GM23248 (cell line): ENCODE measurements around the gene SESN1. TPM values are rescaled to one million over a fixed set of nuclear protein-coding genes. Genes with fewer than 3 reads are reported as not detected.

Experiments
- DNase-seq: peaks from one replicate; pipeline ENCODE4 v3.0.0-alpha.2; 2015
- H2AFZ ChIP-seq: fragments of 200-600 bp; sonication (generic); 2 replicates; pipeline ENCODE4 v1.6.1; 2016; ENCODE audit warnings: antibody characterized with exemption
- H3F3A ChIP-seq: fragments of 200-600 bp; sonication (generic); 2 replicates; pipeline ENCODE4 v1.6.1; 2016; ENCODE audit warnings: mild to moderate bottlenecking, antibody characterized with exemption, mixed run types; ENCODE audit not compliant: insufficient read depth
- H3K27ac ChIP-seq: fragments of 200-600 bp; sonication (generic); 2 replicates; pipeline ENCODE4 v1.5.1; 2016; ENCODE audit warnings: mild to moderate bottlenecking
- H3K27me3 ChIP-seq: fragments of 200-600 bp; sonication (generic); replicated peaks from 2 replicates; pipeline ENCODE4 v1.6.1; 2016; ENCODE audit warnings: mild to moderate bottlenecking; ENCODE audit not compliant: insufficient read depth
- H3K36me3 ChIP-seq: fragments of 200-600 bp; sonication (generic); 2 replicates; pipeline ENCODE4 v1.6.1; 2016; ENCODE audit warnings: low read depth, mild to moderate bottlenecking
- H3K4me1 ChIP-seq: fragments of 200-600 bp; sonication (generic); 2 replicates; pipeline ENCODE4 v1.6.1; 2016; ENCODE audit warnings: mild to moderate bottlenecking; ENCODE audit not compliant: insufficient read depth
- H3K4me2 ChIP-seq: fragments of 200-600 bp; sonication (generic); one replicate; pipeline ENCODE4 v1.6.1; 2016; ENCODE audit warnings: mild to moderate bottlenecking; ENCODE audit not compliant: unreplicated experiment
- H3K4me3 ChIP-seq: fragments of 200-600 bp; sonication (generic); 2 replicates; pipeline ENCODE4 v1.5.1; 2016; ENCODE audit warnings: mild to moderate bottlenecking
- H3K79me2 ChIP-seq: fragments of 200-600 bp; sonication (generic); 2 replicates; pipeline ENCODE4 v1.6.1; 2016; ENCODE audit warnings: mild to moderate bottlenecking; ENCODE audit not compliant: insufficient read depth
- H3K9ac ChIP-seq: fragments of 200-600 bp; sonication (generic); 2 replicates; pipeline ENCODE4 v1.6.1; 2016; ENCODE audit warnings: mild to moderate bottlenecking
- H3K9me2 ChIP-seq: fragments of 200-600 bp; sonication (generic); 2 replicates; pipeline ENCODE4 v1.6.1; 2016; ENCODE audit warnings: mixed run types, mild to moderate bottlenecking, moderate library complexity; ENCODE audit not compliant: insufficient read depth
- H3K9me3 ChIP-seq: fragments of 200-600 bp; sonication (generic); one replicate; pipeline ENCODE4 v1.6.1; 2017; ENCODE audit warnings: low read depth
- H4K20me1 ChIP-seq: fragments of 200-600 bp; sonication (generic); 2 replicates; pipeline ENCODE4 v1.6.0; 2016; ENCODE audit not compliant: insufficient read depth
- EZH2 ChIP-seq: fragments of 200-600 bp; sonication (generic); IDR thresholded peaks from 2 replicates; pipeline ENCODE4 v1.6.1; 2018; ENCODE audit warnings: antibody characterized with exemption, mild to moderate bottlenecking; ENCODE audit not compliant: insufficient read depth, poor library complexity, severe bottlenecking
- EZH2phosphoT487 ChIP-seq: fragments of 200-600 bp; sonication (generic); IDR thresholded peaks from 2 replicates; pipeline ENCODE4 v1.6.1; 2018; ENCODE audit warnings: antibody characterized with exemption, moderate library complexity, mild to moderate bottlenecking, low read depth; ENCODE audit not compliant: insufficient read depth
- WGBS, 2 experiments: methylation state at CpG; one replicate each; pipeline ENCODE4 v1.1.6; 2015 to 2017; ENCODE audit warnings: low lambda C conversion rate in 2 of 2, low coverage in 1 of 2; ENCODE audit errors: missing lambda C conversion rate in 2 of 2; 5-methylcytosine and 5-hydroxymethylcytosine counted together
- in situ Hi-C: fragments of 300-500 bp; cut with MboI; formaldehyde crosslinking; loops from 2 replicates; pipeline ENCODE4 v1.15.0; 2020
- polyA plus RNA-seq: library from polyadenylated mRNA; unstranded; fragments of >200 nt; fragmentation: Nextera tagmentation; extraction: Ambion mirVana; gene quantifications from 2 replicates; pipeline ENCODE4 v1.2.1, GENCODE V29; 2016
- total RNA-seq: library from RNA; depleted of rRNA; stranded (reverse); fragments of >200 nt; shearing (Covaris generic); gene quantifications from 2 replicates; pipeline ENCODE4 v1.2.3, GENCODE V29; 2014

Gene SESN1
- total and polyA plus RNA-seq, 2 experiments from 2014 or later = 14.2 to 17.6 TPM

GRCh38 chr6:109038837-109039398, 55.7 kb downstream of the SESN1 start:
- TF ChIP-seq EZH2phosphoT487 (no peak), EZH2 (no peak)
- Histone ChIP-seq H3K4me3 (no peak overlapping the region), H3K9me3 (no peaks in the 10 kb centered on the region), H3K4me2 (no peak overlapping the region), H3K9ac (no peak overlapping the region), H3K27ac (no peak overlapping the region), H3K36me3 (no peaks in the 10 kb centered on the region), H4K20me1 (no peaks in the 10 kb centered on the region), H3F3A (no peaks in the 10 kb centered on the region), H2AFZ (no peak overlapping the region), H3K4me1 (no peaks in the 10 kb centered on the region), H3K79me2 (no peaks in the 10 kb centered on the region), H3K9me2 (no peaks in the 10 kb centered on the region), H3K27me3 (no peaks in the 10 kb centered on the region)
- in situ Hi-C loops = no loop called here
- no peak for DNase-seq

GRCh38 chr6:109036574-109037294, 57.9 kb downstream of the SESN1 start:
- H3K9me2 ChIP-seq = no peaks in the 10 kb centered on the region
- H4K20me1 ChIP-seq = no peaks in the 10 kb centered on the region
- 86 to 87% methylated on average over 5 of the region's 5 CpGs for WGBS, 2 experiments
- no peaks in the 10 kb centered on the region for H3K4me1 ChIP-seq
- no peak overlapping the region for H3K4me3 ChIP-seq
- no peaks in the 10 kb centered on the region for H3K27me3 ChIP-seq
- no peaks in the 10 kb centered on the region for H3K9me3 ChIP-seq
- H3K36me3 ChIP-seq = no peaks in the 10 kb centered on the region
- H3K27ac ChIP-seq = no peak overlapping the region
- H2AFZ ChIP-seq = no peak overlapping the region
- no peaks in the 10 kb centered on the region for H3K79me2 ChIP-seq
- no peak overlapping the region for H3K4me2 ChIP-seq
- no peak for DNase-seq
- H3F3A ChIP-seq = no peaks in the 10 kb centered on the region
- no peak for TF ChIP-seq EZH2phosphoT487
- TF ChIP-seq EZH2 = no peak
- in situ Hi-C loops = no loop called here
- H3K9ac ChIP-seq = no peak overlapping the region

- Histone ChIP-seq H3K4me1 (no peaks in the 10 kb centered on the region), H3K9me3 (no peaks in the 10 kb centered on the region), H3K4me2 (no peak overlapping the region), H3F3A (no peaks in the 10 kb centered on the region), H2AFZ (no peak overlapping the region), H3K9ac (no peak overlapping the region), H3K4me3 (no peak overlapping the region), H3K36me3 (no peaks in the 10 kb centered on the region), H3K27me3 (no peaks in the 10 kb centered on the region), H4K20me1 (no peaks in the 10 kb centered on the region), H3K27ac (no peak overlapping the region), H3K79me2 (no peaks in the 10 kb centered on the region), H3K9me2 (no peaks in the 10 kb centered on the region)
- peak; percentile 18 for DNase-seq
- in situ Hi-C loops = no loop called here
- TF ChIP-seq EZH2phosphoT487 (no peak), EZH2 (no peak)
- WGBS, 2 experiments = 43 to 44% methylated on average over 1 of the region's 1 CpG
These were observed 60.1 kb downstream of the SESN1 start for GRCh38 chr6:109034526-109034925.

GRCh38 chr6:109033655-109034054, 61.0 kb downstream of the SESN1 start:
- no peak overlapping the region for H3K4me3 ChIP-seq
- H3K36me3 ChIP-seq = no peaks in the 10 kb centered on the region
- no peaks in the 10 kb centered on the region for H3K79me2 ChIP-seq
- TF ChIP-seq EZH2phosphoT487 = no peak
- no peak for TF ChIP-seq EZH2
- H3K9me2 ChIP-seq = no peaks in the 10 kb centered on the region
- H3K9ac ChIP-seq = no peak overlapping the region
- no peak overlapping the region for H2AFZ ChIP-seq
- no peak overlapping the region for H3K27ac ChIP-seq
- no peak for DNase-seq
- no peak overlapping the region for H3K4me2 ChIP-seq
- in situ Hi-C loops = no loop called here
- H3K27me3 ChIP-seq = no peaks in the 10 kb centered on the region
- H3K4me1 ChIP-seq = no peaks in the 10 kb centered on the region
- 68 to 78% methylated on average over 2 of the region's 2 CpGs for WGBS, 2 experiments
- H3K9me3 ChIP-seq = no peaks in the 10 kb centered on the region
- H3F3A ChIP-seq = no peaks in the 10 kb centered on the region
- H4K20me1 ChIP-seq = no peaks in the 10 kb centered on the region
